Muscle of back (tissue), 11 donors: ENCODE data around the gene SAG. TPM values are rescaled to one million over a fixed set of nuclear protein-coding genes. Genes with fewer than 3 reads are reported as not detected.

Experiments
- DNase-seq, 3 donors: peaks; one replicate each; pipeline versions ENCODE4 v3.0.0 to v3.0.0-alpha.2; 2013
- polyA plus RNA-seq, 10 donors: library from polyadenylated mRNA; unstranded; fragments of 120-200 nt; gene quantifications; one replicate each; pipeline ENCODE4 v1.2.1, GENCODE V29; 2013; ENCODE audit not compliant: insufficient read length in 10 of 10

Gene SAG
- polyA plus RNA-seq, 10 donors, result 0.04 to 0.20 (median 0.13) TPM

DNA sequence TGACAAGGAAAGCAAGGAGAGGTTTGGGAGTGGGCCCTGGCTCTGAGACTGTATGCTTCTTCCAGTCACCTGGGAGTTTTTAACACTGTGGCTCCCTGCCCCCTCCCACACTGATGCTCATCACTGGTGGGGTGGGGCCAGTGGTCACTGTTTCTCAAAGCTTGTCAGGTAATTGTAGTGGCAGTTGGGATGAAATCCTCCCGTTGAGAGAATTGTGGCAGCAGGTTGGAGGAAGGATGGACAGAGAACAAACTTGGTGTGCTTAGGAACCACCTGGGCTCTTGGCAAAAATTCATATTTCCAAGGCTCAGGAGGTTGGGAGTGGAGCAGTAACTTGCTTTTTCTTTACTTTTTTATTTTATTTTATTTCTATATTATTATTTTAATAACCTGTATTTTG lies 71.8 kb downstream of the SAG start:
- DNase-seq, result no peak

DNA sequence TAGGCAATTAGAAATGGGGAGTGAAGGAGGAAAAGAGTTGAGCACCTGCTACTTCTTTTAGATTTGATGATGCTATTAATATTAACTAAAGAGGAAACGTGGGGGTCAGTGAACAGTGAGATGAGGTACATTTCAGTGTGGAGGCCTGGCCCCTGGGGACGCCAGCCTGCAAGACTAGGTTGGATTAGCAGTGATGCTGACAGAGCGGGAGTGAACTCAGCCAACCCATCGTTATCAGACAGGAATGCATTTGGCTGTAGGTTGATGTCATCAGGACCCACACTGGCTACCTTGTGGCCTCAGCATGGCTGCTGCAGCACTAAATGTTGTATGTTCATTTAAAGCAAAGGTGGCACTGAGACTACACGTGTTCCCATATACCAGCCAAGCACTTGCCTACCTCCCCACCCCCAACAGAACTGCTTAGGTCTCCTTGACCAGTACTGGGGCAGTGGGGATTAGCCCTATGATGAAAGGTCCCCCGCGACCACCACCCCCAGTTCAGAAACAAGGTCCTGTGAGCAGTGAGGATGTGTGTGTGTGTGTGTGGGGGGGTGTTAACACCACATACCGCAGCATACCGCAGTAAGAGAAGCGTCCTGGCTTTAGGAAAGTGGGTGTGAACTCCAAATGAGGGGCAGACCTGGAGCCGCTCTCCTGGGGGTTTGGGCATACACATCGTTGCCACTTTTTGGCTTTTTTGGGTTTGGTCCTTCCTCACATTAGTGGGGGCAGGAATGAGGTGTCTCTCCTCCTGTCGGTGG lies 72.7 kb downstream of the SAG start:
- DNase-seq, result no peak

- no peak for DNase-seq
Observed at GRCh38 chr2:233380995-233381637, 73.5 kb downstream of the SAG start.

DNA sequence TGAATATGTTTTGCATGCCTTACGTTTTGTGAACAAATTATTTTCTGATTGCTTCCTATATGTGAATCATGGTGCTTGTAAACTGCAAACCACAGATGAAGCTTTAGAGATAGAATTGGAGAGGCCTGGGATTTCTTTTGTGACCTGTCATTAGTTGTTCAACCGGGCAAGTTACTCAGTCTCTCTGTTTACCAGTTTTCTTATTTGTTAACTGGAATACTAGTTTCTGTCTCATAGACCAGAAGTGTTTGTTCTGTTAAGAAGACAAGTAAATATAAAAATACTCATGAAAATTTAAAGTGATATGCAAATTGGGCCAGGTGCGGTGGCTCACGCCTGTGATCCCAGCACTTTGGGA lies 74.0 kb downstream of the SAG start:
- DNase-seq, result no peak

DNA sequence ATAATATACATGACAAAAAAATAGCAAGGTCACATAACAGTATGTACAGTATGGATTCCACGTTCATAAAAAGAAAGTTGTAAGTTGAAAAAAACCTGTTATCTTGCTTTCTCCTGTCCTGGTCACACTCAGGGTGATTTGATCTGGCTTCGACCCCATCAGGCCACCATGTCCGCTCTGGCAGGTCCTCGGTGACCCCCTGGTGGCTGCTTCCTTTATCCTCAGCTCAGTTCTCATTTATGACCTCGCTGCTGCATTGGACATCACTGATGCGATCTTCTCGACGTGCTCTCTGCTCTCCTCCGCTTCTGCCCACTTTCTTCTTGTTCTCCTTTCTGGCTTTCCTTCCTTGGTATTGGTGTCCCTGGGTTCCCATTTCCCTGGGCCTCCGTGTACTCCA lies 76.4 kb downstream of the SAG start:
- DNase-seq, result no peak

DNA sequence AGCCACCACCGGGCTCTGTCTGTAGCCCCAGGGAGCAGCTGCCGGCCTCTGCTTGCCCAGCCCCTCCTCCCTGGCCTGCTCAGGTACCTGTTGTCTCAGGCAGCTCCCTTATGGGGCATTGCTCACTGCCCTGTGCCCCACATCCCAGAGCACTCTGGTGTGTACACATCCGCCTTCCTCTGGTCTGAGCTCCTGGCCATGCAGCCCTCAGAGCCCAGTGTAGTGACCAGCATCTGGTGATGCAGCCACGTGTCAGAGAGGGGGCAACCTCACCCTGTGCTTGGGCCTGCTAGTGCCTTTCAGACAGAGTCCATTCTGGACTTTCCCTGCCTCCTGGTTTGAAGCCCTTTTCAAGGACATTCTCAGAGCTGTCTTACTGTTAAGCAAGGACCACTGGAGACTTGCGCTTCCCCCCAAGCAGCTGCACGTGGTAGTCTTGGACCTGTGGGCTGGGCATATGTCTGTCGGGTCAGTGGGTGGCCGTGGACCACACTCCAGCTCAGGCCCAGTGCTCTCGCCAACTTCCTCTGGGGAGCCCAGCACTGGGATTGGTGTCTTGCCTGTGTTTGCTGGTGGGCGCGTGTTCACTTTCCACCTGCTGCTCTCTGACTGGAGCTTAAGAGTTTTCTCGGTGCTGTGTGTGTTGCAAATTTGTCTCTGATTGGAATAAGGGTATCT lies 77.3 kb downstream of the SAG start:
- DNase-seq, result no peak

DNA sequence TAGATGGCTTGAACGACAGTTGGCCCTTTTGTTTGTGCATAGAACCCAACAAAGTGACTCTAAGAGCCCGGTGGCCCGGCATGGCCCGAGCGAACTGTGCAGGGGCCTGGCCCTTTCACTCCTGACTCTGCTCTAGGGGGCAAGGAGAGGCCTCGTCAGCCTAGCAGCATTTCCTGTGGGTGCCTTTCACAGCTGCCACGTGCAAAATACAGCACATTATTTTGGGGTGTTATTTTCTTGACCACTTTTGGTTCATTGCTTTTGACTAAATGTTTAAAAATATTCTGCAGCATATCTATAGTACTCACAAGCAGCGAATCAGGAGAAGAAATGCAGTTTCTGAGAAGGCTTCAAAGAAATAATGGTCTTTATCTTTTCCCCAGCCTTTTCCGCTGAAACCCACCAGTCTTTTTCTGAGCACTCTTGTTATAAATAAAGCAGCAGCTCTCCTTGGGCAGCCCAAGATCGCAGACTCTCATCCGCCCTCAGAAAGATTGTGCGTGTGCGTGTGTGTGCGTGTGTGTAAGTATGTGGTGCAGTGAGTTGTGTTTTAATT lies 78.0 kb downstream of the SAG start:
- no peak for DNase-seq

- peak in 1 of 3 donors; percentile 71 for DNase-seq
Observed at GRCh38 chr2:233386382-233387041, 78.9 kb downstream of the SAG start.

GRCh38 chr2:233387225-233387624 lies 79.6 kb downstream of the SAG start:
- peak in 1 of 3 donors; percentile 18 for DNase-seq

DNA sequence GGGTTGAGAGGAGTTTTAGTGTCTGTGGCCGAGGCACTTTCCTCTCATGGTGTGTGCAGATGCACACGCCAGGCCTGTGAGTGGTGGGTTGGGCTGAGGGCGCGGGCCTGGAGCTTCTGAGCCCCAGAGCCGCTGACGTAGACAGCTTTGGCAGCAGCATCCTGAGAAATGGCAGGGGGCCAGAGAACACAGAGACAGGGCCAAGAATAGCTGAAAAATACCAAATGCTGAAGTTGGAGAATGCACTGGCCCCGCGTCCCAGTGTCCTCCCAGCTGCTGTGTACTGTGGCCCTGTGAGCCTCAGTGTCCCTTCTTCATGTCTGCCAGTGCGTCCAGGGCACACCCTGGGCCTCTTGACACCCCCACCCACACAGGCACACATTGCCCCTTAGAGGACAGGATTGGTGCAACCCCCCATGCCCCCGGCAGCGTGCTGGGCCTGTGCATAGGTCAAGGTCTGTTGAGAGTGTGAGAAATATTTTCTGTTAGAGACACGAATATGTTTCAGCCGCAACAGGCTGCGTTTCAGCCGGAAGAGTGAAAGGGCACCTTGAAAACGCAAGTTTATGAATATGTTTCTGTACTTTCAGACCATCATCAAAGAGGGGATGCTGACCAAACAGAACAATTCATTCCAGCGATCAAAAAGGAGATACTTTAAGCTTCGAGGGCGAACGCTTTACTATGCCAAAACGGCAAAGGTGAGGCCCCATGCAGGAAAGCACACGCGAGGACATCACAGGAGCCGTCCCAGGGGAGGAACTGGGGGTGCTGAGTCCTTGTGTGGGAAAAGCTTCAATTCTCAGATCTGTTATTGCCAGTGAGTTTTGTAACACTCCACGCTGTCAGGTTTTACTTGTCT lies 80.3 kb downstream of the SAG start:
- DNase-seq, result peak; percentile 95 to 98 (median 96)

DNA sequence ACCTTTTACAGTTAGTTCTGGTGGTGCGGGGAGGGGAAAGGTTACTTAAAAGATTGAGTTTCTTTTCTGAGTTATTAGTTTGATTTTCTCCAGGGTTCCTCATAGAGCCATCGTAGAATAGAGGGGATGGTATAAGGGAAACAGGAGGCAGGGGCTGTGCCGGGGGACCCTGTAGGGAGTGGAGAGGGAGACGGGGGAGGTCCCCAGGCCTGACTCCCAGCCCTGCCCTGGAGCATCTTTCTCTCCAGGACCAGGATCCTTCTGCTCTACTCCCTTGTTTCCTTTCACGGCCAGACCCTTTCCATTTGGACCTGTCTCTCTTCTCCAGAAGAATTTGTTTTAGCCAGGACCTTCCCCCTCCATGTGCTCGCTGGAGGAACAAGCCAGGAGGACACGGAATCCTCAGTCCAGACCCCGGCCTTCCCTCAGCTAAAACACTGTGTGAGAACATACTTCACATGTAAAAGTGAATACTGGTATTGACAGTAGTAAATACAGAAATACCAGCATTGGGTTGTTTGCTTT lies 82.0 kb downstream of the SAG start:
- DNase-seq, result peak in 1 of 3 donors; percentile 42

GRCh38 chr2:233395687-233396086 lies 88.1 kb downstream of the SAG start:
- no peak for DNase-seq

Other genes starting within 250 kb of the SAG start
- gene INPP5D, start 247.5 kb upstream of the SAG start, polyA plus RNA-seq, result 1 to 10 TPM; 4.7 to 9.5 (median 7.2) TPM
- 10 to 100 TPM; 13.8 to 19.5 (median 16.5) TPM for gene ATG16L1, start 56.1 kb upstream of the SAG start, polyA plus RNA-seq
- 10 to 100 TPM; 19.5 to 35.6 (median 22.8) TPM for gene DGKD, start 46.7 kb downstream of the SAG start, polyA plus RNA-seq